ENCODE results near the gene UGT1A10. TPM values are rescaled to one million over a fixed set of nuclear protein-coding genes. Genes with fewer than 3 reads are reported as not detected.
"Not testable (repeated sequence)": the region's sequence is repeated elsewhere in the genome, so short reads cannot be mapped to it uniquely, and the experiment has no call there.

UGT1A10 gene
- total RNA-seq, result not detected

DNA sequence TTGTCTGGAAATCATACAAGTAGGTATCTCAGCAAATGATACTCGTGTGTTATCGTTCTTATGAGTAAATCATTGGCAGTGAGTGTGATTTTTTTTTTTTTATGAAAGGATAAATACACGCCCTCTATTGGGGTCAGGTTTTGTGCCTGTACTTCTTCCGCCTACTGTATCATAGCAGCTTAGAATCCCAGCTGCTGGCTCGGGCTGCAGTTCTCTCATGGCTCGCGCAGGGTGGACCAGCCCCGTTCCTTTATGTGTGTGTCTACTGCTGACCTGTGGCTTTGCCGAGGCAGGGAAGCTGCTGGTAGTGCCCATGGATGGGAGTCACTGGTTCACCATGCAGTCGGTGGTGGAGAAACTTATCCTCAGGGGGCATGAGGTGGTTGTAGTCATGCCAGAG, at the start of gene UGT1A10:
Gene UGT1A10, plus strand, starts transcription at position 143 of the 400 bp plus-strand sequence. Its CDS starts 75 bp downstream, at position 218.
- H3K27ac Mint-ChIP-seq; H3K4me1 Mint-ChIP-seq; DNase-seq; H3K4me3 Mint-ChIP-seq; CTCF ChIA-PET; ATAC-seq; H3K9me3 Mint-ChIP-seq (ENCODE audit: low read depth); H3K36me3 Mint-ChIP-seq: not testable (repeated sequence)
- H3K27me3 Mint-ChIP-seq, result peaks cover 43% of the 10 kb centered on the region

DNA sequence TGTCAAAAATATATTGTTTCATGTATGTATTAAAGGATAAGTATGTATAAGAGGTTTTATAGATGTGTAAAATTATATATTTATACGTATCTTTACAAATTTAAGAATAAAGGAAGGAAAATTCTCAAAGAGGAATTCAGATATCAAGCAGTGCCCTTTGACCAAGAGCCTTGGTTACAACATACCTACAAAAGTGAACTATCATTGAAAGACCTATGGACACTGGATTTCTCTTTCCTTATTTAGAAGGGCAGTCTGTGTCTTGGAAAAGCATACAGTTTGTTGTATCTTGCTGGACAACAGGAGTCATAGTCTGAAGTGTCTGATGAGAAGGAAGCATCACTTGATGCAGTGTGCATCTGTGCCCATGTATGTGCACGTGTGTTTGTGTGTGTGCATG, 47.8 kb upstream of the UGT1A10 start:
- Mint-ChIP-seq H3K27ac (no peak overlapping the region), H3K4me1 (peaks cover 17% of the 10 kb centered on the region), H3K36me3 (no peaks in the 10 kb centered on the region), H3K4me3 (no peak overlapping the region), H3K9me3 (ENCODE audit: low read depth) (no peaks in the 10 kb centered on the region), H3K27me3 (peaks cover 47% of the 10 kb centered on the region)
- CTCF ChIA-PET, result no interaction called here
- DNase-seq, result no peak
- ATAC-seq, result no peak

DNA sequence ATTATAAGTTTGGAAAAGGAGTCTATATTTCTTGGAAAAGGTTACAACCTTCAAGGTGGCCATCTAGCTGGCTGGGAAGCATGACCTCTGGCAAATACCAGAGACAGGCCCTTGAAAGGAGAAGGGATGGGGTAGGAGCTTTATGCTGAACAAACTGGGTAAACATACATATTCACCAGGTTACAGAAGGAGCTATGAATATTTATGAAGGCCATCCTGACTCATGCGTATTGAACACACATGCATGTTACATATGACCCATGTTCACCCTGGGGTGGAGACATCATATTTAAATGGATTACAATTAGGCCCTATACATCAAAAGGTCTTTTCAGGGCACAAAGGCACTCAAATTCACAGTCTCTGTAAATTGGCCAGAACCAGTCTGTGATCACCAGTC, 43.5 kb upstream of the UGT1A10 start:
- H3K4me3 Mint-ChIP-seq; ATAC-seq; H3K9me3 Mint-ChIP-seq (ENCODE audit: low read depth); H3K4me1 Mint-ChIP-seq; CTCF ChIA-PET; H3K27ac Mint-ChIP-seq; DNase-seq; H3K36me3 Mint-ChIP-seq: not testable (repeated sequence)
- peaks cover 33% of the 10 kb centered on the region for H3K27me3 Mint-ChIP-seq

DNA sequence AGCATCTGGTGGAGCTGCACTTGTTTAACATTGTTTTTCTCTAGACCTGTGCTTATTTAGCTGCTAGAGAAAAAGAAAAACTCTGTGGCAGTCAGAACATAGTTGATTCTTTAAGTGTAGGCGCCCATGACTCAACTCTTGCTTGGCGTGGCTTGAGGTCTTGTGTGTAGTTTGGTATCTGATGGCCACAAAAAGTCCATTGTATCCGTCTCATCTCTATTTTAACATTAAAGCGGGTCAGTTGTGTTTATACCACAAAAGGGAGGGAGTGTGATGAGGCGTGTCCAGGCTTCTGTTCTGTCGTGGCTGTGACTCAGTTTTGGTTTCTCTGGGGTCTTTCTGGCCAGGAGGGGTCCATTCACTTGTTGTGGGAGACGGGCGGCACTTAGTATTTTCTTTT, 43.0 kb upstream of the UGT1A10 start:
- CTCF ChIA-PET, result no interaction called here
- Mint-ChIP-seq H3K36me3 (no peaks in the 10 kb centered on the region), H3K27ac (no peak overlapping the region), H3K4me3 (no peak overlapping the region), H3K4me1 (peaks cover 4% of the 10 kb centered on the region), H3K9me3 (ENCODE audit: low read depth) (no peaks in the 10 kb centered on the region), H3K27me3 (peaks cover 32% of the 10 kb centered on the region)
- no peak for ATAC-seq
- DNase-seq, result no peak

DNA sequence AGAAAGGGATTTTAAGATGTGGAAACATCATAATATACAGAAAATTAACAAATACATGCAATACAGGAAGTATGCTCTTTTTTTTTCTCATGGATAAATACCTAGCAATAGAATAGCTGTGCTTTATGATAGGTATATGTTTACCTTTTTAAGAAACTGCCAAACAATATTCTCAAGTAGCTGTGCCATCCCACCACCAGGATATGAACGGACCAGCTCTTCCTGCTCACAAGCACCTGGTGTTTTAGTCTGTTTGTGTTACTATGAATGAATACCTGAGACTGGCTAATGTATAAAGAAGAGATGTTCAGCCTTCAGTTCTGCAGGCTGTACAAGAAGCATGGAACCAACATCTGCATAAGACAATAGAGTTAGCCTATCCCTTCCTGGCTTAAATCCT, 38.7 kb upstream of the UGT1A10 start:
- no peak overlapping the region for H3K27ac Mint-ChIP-seq
- no peak for DNase-seq

DNA sequence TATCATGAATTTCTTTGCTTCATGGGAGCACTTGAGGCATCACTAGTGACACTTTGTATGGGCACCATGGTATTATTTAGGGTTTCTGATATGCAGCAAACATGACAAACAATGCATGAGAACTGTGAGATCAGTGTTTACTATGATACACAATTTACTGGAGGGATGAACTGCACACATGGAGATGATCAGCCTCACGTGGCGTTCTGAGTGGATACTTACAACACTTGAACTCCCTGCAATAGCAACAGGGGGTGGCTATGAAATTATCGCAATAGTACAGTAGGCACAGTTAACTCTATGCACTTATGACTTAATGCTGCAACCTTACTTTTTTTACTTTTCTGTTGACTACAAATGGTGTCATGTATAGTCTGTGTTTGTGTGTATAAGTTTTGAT, 37.3 kb upstream of the UGT1A10 start:
- no peaks in the 10 kb centered on the region for H3K9me3 Mint-ChIP-seq (ENCODE audit: low read depth)

More for the DNA sequence above, 38.7 kb upstream of the UGT1A10 start:
- no peak for ATAC-seq
- no peaks in the 10 kb centered on the region for H3K9me3 Mint-ChIP-seq (ENCODE audit: low read depth)
- peaks cover 39% of the 10 kb centered on the region for H3K27me3 Mint-ChIP-seq
- peaks cover 4% of the 10 kb centered on the region for H3K4me1 Mint-ChIP-seq
- no peak overlapping the region for H3K4me3 Mint-ChIP-seq
- CTCF ChIA-PET, result no interaction called here
- H3K36me3 Mint-ChIP-seq, result no peaks in the 10 kb centered on the region

DNA sequence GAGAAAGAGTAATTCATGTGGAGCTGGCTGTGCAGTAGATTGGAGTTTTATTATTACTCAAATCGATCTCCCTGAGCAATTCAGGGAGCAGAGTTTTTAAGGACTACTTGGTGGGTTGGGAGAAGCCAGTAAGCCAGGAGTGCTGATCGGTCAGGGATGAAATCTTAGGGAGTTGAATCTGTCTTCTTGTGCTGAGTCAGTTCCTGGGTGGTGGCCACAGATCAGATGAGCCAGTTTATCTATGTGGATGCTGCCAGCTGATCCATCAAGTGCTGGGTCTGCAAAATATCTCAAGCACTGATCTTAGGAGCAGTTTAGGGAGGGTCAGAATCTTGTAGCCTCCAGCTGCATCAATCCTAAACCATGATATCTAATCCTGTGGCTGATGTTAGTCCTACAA, 35.9 kb upstream of the UGT1A10 start:
- Mint-ChIP-seq H3K9me3 (ENCODE audit: low read depth) (no peaks in the 10 kb centered on the region), H3K27me3 (peaks cover 36% of the 10 kb centered on the region), H3K4me3 (no peak overlapping the region), H3K27ac (no peak overlapping the region), H3K36me3 (no peaks in the 10 kb centered on the region), H3K4me1 (no peaks in the 10 kb centered on the region)
- CTCF ChIA-PET, result no interaction called here
- DNase-seq (no peak), ATAC-seq (no peak)

More for the DNA sequence above, 37.3 kb upstream of the UGT1A10 start:
- peaks cover 40% of the 10 kb centered on the region for H3K27me3 Mint-ChIP-seq
- ATAC-seq (no peak), DNase-seq (no peak)
- H3K4me3 Mint-ChIP-seq, result no peak overlapping the region
- H3K27ac Mint-ChIP-seq, result no peak overlapping the region
- CTCF ChIA-PET, result no interaction called here
- H3K4me1 Mint-ChIP-seq, result no peaks in the 10 kb centered on the region
- H3K36me3 Mint-ChIP-seq, result no peaks in the 10 kb centered on the region

DNA sequence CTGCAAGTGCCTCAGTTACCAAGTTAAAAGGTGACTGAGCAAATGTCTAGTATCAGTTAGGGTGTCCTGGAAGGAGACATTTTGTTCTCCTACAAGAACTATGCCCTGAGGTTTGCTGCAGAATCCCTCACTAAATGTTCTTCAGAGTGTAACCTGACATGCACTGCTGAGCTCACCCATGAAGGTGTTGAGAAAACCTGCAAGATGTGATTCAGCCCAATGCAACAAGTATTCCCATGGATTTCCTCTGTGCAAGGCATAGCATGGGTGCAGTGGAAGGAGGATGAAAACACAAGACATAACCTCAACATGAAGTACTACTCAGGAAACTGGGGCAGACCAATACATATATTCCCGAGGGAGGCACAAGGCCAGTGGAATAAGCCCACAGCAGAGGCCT, 34.2 kb upstream of the UGT1A10 start:
- no peaks in the 10 kb centered on the region for H3K4me1 Mint-ChIP-seq
- ATAC-seq, result no peak
- no peak overlapping the region for H3K4me3 Mint-ChIP-seq
- H3K9me3 Mint-ChIP-seq (ENCODE audit: low read depth), result no peaks in the 10 kb centered on the region
- H3K27me3 Mint-ChIP-seq, result peaks cover 38% of the 10 kb centered on the region
- CTCF ChIA-PET, result no interaction called here
- DNase-seq, result no peak
- no peaks in the 10 kb centered on the region for H3K36me3 Mint-ChIP-seq
- H3K27ac Mint-ChIP-seq, result no peak overlapping the region

DNA sequence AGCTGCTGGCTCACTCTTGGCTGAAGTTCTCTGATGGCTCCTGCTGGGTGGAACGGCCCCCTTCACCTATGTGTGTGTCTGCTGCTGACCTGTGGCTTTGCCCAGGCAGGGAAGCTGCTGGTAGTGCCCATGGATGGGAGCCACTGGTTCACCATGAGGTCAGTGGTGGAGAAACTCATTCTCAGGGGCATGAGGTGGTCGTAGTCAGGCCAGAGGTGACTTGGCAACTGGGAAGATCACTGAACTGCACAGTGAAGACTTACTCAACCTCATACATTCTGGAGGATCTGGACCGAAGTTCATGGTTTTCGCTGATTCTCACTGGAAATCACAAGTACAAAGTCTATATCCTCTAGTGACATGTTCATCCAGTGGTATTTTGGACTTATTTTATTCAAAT, 32.7 kb upstream of the UGT1A10 start:
- ATAC-seq, result no peak
- CTCF ChIA-PET, result no interaction called here

DNA sequence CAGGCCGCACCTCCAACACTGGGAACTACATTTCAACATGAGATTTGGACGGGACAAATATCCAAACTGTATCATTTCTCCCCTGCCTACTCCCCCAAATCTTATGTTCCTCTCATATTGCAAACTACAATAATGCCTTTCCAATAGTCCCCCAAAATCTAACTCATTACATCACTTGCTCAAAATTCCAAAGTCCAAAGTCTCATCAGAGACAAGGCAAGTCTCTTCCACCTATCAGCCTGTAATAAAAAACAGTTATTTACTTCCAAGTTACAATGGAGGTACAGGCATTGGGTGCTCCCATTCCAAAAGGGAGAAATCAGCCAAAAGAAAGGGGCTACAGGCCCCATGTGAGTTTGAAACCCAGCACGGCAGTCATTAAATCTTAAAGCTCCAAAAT, 31.4 kb upstream of the UGT1A10 start:
- Mint-ChIP-seq H3K27me3 (peaks cover 31% of the 10 kb centered on the region), H3K4me3 (no peak overlapping the region), H3K36me3 (no peaks in the 10 kb centered on the region), H3K9me3 (ENCODE audit: low read depth) (no peaks in the 10 kb centered on the region), H3K4me1 (no peaks in the 10 kb centered on the region), H3K27ac (no peak overlapping the region)
- DNase-seq, result no peak
- ATAC-seq, result no peak
- CTCF ChIA-PET, result no interaction called here

More for the DNA sequence above, 32.7 kb upstream of the UGT1A10 start:
- Mint-ChIP-seq H3K27ac (no peak overlapping the region), H3K4me3 (no peak overlapping the region), H3K4me1 (no peaks in the 10 kb centered on the region), H3K27me3 (peaks cover 38% of the 10 kb centered on the region), H3K36me3 (no peaks in the 10 kb centered on the region), H3K9me3 (ENCODE audit: low read depth) (no peaks in the 10 kb centered on the region)
- no peak for DNase-seq

DNA sequence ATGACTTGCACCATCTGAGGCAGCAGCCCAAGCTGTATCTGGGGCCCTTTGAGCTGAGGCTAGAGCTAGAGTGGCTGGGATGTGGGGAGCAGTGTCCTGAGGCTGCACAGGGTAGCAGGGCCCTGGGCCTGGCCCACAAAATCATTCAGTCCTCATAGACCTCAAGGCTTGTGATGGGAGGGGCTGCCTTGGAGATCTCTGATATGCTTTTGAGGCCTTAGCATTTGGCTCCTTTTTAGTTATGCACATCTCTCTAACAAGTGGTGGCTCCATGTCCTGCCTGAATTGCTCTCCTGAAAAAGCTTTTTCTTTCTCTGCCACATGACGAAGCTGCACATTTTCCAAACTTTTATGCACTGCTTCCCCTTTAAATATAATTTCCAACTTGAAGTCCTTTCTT, 30.6 kb upstream of the UGT1A10 start:
- peaks cover 24% of the 10 kb centered on the region for H3K27me3 Mint-ChIP-seq
- ATAC-seq (no peak), DNase-seq (no peak)
- CTCF ChIA-PET, result no interaction called here
- H3K4me1 Mint-ChIP-seq, result no peaks in the 10 kb centered on the region
- no peak overlapping the region for H3K27ac Mint-ChIP-seq
- H3K4me3 Mint-ChIP-seq, result no peak overlapping the region
- peaks cover 4% of the 10 kb centered on the region for H3K9me3 Mint-ChIP-seq (ENCODE audit: low read depth)
- H3K36me3 Mint-ChIP-seq, result no peaks in the 10 kb centered on the region

DNA sequence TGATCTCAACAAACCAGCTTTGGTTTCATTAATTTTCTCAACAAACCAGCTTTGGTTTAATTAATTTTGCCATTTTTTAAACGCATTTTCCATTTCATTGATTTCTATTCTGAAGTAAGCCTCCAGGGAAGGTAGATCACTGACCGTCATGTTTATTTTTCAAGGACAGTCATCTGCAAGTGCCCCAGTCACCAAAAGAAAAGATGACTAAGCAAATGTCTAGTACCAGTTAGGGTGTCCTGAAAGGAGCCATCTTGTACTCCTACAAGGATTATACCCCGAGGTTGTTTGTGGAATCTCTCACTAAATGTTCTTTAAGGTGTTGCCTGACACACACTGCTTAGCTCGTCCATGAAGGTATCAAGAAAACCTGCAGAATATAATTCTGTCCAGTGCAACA, 25.0 kb upstream of the UGT1A10 start:
- DNase-seq, result no peak
- Mint-ChIP-seq H3K4me1 (no peaks in the 10 kb centered on the region), H3K27me3 (peaks cover 32% of the 10 kb centered on the region), H3K4me3 (no peak overlapping the region), H3K27ac (no peak overlapping the region), H3K36me3 (peaks cover 1% of the 10 kb centered on the region), H3K9me3 (ENCODE audit: low read depth) (peaks cover 8% of the 10 kb centered on the region)
- no peak for ATAC-seq
- CTCF ChIA-PET, result no interaction called here

DNA sequence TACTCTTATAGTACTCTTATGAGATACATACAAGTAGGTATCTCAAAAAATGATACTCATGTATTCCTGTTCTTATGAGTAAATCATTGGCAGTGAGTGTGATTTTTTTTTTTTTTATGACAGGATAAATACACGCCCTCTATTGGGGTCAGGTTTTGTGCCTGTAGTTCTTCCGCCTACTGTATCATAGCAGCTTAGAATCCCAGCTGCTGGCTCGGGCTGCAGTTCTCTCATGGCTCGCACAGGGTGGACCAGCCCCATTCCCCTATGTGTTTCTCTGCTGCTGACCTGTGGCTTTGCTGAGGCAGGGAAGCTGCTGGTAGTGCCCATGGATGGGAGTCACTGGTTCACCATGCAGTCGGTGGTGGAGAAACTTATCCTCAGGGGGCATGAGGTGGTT, 18.8 kb upstream of the UGT1A10 start, which contains the start of gene UGT1A8:
Gene UGT1A8, plus strand, starts transcription at position 158 of the 400 bp plus-strand sequence. Its CDS starts 75 bp downstream, at position 233.
- CTCF ChIA-PET; H3K4me3 Mint-ChIP-seq; H3K36me3 Mint-ChIP-seq; ATAC-seq; H3K9me3 Mint-ChIP-seq (ENCODE audit: low read depth); DNase-seq; H3K27ac Mint-ChIP-seq; H3K4me1 Mint-ChIP-seq: not testable (repeated sequence)
- peaks cover 51% of the 10 kb centered on the region for H3K27me3 Mint-ChIP-seq

DNA sequence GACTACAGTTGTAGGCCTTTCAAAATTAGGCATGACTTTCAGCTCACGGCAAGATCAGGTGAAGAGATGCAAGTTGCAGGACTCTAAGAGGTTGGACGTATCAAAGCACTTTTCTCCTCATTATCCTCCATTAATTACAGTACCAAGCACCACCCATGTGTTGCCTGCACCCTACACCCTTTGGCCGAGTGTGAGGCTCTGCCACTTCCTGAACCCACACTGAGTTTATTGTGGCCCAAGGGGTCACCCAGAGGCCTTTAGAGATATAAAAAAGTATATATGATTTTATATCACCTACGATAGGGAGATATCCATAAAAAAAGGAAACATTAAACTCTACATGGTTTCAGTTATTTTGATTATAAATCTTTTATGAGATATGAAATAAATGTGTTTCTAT, 16.0 kb upstream of the UGT1A10 start:
- H3K4me3 Mint-ChIP-seq, result no peak overlapping the region
- no peak for ATAC-seq
- CTCF ChIA-PET, result no interaction called here
- no peak overlapping the region for H3K27ac Mint-ChIP-seq
- peaks cover 46% of the 10 kb centered on the region for H3K27me3 Mint-ChIP-seq
- DNase-seq, result no peak
- H3K9me3 Mint-ChIP-seq (ENCODE audit: low read depth), result no peaks in the 10 kb centered on the region
- no peaks in the 10 kb centered on the region for H3K4me1 Mint-ChIP-seq
- no peaks in the 10 kb centered on the region for H3K36me3 Mint-ChIP-seq

DNA sequence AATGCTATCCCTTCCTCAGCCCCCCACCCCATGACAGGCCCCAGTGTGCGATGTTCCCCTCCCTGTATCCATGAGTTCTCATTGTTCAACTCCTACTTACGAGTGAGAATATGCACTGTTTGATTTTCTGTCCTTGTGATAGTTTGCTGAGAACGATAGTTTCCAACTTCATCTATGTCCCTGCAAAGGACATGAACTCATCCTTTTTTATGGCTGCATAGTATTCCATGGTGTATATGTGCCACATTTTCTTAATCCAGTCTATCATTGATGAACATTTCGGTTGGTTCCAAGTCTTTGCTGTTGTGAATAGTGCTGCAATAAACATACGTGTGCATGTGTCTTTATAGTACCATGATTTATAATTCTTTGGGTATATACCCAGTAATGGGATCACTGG, 14.4 kb upstream of the UGT1A10 start:
- H3K27me3 Mint-ChIP-seq, result peaks cover 35% of the 10 kb centered on the region
- CTCF ChIA-PET; H3K4me1 Mint-ChIP-seq; H3K4me3 Mint-ChIP-seq; H3K27ac Mint-ChIP-seq; H3K9me3 Mint-ChIP-seq (ENCODE audit: low read depth); H3K36me3 Mint-ChIP-seq; DNase-seq; ATAC-seq: not testable (repeated sequence)

All from activated CD8-positive, alpha-beta memory T cell treated with anti-CD3 and anti-CD28 coated beads, Interleukin-2, amount 10 ng/mL, durations not matched to agents 7 days and 5 days (primary cell).